NCI-H2227 treated with DMSO at 0.1 percent for 48 hours (cell line): Measurements from ENCODE around the gene PJA1.
A peak's percentile ranks its signal among the peaks of the same experiment; 100 is the strongest.

Experiments
- DNase-seq: peaks from one replicate; lab custom pipeline; 2025; lab: John Stamatoyannopoulos, UW

PJA1 gene

DNA sequence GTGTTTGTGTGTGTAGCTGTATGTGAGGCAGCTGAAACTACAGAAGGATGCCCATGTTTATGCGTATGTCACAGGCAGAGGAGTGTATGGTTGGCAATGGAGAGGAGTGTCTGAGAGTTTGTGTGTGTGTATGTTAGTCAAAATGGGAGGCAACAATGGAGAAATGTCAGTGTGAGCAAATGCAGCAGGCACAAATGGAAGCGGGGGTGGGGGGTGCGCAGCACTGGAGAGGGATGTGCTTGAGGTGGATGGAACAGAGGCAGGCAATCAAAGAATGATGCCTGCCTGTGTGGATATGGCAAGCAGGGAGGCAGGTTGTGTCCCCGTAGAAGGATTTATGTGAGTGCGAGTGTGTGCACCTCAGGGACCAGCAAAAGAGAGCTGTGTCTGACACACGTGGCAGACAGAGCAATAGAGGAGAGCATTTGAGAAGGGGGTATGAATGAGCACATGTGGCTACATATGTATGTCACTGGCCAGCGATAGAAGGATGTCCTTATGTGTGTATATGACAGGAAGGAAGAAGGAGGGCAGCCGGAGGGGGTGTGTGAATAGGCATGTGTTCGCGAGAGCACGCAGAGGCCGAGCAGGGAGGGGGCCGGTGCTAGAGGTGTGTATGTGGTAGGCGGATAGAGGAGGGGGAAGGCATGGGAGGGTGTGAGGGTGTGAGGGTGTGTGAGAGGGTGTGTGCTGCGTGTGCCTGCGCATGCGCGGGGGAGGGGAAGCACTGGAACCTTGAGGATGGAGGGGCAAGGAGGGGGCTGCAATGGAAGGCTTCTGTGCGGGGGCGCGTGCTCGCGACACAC lies 1.1 kb downstream of the PJA1 start:
- peak; percentile 63 for DNase-seq

DNA sequence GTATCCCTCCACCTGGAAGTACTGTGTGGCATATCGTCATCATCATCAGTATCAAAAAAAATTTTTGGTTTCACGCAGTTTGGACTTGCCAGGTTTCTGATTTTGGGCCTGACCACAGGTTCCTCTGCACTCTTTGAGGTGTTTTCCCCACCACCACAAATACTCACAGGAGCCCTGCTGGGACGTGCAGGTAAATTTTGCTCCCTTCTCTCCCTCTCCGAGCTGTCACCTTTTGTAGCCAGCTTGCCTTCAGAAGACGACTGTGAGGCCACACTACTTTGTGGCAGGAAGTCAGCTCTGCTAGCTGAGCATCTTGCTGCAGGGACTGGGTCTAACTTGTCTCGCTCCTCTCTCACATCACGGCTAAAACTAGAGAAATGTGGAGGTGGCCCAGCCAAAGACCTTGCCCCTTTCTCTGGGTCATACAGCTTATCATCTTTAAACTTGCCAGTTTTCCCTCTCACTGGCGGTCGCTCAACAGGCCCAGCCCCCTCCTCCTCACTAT lies 2.8 kb downstream of the PJA1 start:
- no peak for DNase-seq

DNA sequence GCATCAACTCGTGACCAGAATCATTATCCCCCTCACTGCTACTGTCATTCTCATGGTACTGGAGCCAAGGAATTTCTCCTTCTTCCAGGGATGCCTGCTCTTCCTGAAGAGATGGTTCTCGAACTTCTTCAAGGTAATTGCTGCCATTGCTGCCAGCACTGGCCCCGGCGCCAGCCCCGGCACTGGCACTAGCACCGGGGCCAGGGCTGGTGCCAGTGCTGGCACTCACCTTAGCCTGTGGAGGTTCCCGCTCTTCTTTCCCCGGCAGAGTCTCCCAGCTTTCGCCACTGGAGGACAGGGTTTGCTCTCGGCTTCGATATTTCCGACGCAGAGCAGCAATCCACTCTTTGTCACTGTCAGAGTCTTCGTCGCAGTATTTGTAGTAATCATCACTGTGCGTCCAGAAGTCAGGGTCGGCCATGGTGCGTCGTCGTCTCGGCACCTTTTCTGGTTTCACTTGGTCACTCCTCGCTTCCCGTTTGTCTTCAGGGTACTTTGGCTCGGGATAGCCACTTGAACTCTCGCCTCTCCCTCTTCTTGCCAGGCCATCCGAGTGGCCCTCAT lies 3.4 kb downstream of the PJA1 start:
- no peak for DNase-seq

DNA sequence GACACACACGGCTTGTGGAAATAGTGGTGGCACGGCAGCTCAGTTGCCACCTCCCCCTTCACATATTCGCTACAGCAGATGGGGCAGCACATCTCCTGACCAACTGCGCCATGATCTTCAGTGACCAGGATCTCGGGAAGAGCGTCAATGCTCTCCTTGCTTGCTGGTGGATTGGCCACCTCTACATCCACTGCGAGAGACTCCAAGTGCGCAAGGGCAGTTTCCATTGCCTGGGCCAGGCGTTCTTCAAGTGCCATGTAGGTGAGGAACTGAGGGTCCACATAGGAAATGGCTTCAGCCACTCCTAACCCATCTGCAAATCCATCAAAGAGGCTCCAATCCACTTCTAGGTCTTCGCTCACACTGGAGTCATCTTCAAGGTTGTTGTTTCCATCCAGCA lies 3.9 kb downstream of the PJA1 start:
- DNase-seq = no peak

DNA sequence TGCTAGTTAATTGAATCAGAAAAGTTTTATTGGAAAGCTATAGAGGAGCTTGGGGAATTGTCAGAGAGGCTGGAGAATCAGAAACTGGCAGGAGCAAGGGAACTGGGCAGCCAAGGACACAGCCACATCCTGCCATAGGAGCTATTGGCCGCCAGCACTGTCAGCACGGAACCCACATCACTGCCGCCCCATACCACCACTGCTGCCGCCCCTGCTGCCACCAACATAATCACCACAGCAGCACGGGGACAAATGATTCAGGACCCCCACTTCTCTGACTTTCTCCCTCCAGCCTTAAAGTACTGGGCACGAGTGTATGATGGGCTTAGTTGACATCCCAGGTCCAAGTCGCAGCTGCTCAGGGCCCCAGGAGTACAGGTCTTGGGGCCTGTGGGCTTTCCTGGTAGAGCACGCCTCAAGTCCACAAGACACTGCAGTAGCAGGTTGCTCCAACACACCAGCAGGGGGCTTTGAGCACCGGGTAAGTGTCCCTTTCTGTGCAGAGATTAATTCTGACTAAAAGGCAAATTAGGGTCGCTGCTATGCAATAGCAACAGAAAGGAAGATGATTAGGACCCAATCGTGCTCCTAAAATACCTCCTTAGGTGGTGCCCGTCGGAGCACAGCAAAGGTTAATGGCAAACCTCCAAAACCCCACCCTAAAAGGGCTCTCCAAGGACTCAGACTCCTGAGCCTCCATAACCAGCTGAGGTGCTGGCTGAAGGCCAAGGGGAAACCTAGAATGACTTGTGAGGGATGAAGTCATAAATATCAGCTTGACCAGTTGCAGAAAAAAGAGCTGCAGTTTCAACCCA lies 6.9 kb downstream of the PJA1 start:
- peak; percentile 83 for DNase-seq

DNA sequence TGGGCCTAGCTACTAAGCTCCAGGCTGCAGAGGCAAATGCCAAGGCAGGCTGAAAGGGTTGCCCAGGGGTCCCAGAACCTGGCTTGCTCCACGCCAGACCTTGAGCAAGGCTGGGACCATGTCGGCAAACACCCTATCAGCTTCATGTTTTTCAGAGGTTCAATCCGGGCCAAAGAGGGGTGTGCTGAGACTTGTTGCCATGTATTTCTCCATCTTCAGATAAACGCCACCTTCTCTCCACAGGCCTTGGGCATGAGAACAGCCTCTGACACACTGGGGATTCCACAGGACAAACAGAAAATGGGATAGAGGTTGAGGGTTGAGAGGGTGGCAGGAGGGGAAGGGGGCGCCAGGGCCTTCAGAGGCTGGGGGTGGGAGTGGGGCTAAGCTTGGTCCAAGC lies 8.6 kb downstream of the PJA1 start:
- DNase-seq = no peak

DNA sequence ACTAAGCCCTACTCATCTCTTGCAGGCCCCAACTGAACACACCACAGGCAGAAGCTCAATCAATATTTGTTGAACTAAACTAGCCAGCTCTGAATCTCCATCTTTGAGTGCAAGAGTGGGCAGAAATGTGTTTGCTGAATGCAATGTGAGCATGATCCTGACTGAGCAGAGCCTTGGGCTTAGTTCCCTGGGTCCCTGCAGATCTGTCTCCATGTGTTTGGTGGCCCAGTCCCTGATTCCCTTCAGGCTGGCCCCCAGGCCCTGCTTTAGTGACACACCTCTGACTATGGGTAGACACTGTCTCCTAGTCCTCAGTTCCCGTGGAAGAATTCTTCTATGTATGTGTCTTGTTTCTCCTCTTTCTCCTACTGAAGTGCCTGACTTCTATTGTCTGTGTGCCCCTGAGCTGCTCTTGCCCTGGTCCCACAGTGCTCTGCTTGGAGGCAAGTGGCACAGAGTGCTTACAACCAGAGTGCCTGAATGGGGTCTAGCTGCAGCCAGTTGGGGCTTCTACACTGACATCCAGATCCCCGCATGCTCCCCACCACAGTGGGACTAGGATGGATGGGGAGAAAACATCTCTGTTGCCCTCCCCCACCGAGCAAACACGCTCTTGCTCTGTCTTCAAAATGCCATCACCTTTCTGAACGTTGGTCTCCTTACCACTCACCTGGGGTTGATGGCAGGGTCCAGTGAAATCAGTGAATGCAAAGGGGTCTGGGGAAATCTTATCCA lies 9.3 kb downstream of the PJA1 start:
- DNase-seq = no peak

DNA sequence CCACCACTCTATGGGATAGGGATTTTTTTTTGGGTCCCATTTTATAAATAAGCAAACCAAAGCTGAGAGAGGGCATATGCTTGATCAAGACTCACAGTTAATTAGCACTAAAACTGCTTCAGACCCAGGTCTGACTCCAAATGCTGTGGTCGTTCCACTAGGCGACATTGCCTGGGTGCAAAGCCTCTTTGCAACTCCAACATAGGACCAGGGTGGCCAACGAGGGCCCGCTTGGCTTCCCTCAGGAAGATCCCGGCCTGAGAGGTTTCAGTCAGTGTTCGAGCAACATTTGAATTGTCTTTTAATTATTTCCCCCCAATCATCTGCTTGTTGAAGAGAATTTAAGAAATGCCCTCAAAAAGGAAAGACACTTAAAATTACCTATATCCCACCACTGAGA lies 11.2 kb downstream of the PJA1 start:
- DNase-seq = no peak

DNA sequence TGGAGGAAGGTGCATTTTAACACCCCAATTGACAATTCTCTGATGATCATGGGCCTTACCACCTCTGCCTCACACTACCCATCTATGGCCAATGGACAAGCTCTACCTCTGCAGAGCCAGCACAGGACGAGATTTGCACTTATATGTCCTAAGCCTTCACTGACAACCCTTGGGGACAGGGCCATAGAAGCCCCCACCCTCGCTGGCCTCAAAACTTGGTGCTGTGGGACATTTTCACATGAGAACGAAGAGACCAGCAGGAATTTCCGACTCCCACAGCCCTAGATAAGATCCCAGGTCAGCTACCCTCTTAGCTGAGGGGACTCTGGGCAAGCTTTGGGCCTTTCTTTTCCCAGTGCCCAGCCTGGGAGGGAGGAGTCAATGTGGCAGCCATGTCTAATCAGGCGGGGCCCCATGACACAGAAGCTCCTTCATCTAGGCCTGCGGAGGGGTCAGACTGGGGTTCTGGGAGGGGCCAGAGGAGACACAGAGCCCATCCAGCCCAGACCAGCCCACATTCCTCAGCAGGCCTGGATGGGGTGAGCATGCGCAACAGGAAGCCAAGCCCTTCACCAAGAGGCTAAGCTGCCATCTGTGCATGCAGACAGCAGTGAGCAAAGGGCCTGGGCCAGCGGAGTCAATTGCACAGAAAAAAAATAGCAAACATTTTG lies 12.1 kb downstream of the PJA1 start:
- DNase-seq = no peak

DNA sequence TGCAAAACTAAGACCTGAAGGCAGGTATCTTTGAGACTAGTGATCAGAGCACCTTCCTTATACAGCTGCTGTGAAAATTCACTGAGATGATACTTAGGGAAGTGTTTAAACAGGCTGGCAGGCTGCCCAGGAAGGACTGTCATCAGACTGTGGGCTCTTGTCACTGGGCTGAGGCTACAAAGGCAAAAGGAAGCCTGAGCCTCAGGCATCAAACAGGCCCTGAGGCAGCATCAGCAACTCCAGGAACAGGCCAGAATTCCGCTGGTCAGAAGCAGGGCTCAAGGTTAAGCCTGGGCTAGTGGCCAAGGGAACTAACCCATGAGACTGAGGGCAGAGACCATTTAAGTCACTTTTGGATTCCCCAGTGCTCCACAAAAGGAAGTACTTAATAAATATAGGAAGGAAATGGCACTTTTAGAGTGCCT lies 12.8 kb downstream of the PJA1 start:
- DNase-seq = no peak

DNA sequence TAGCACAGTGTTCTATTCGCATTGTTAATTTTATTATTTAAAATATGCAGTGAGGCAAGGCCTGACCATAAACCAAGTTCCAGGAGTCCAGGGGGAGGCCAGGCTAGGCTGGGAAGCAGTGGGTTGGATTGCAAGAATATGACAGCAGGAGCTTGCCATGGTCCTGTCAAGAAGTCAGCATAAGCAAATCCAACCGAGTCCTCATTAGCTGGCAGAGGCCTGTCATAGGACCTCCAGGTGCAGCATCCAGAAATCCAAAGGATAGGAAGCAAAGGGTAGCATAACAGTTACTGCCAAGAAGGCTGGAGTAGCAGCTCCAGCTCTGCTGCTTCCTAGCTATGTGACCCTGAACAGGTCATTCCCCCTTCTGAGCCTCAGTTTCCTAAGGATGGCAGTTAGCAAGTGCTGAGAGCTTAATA lies 13.4 kb downstream of the PJA1 start:
- no peak for DNase-seq

DNA sequence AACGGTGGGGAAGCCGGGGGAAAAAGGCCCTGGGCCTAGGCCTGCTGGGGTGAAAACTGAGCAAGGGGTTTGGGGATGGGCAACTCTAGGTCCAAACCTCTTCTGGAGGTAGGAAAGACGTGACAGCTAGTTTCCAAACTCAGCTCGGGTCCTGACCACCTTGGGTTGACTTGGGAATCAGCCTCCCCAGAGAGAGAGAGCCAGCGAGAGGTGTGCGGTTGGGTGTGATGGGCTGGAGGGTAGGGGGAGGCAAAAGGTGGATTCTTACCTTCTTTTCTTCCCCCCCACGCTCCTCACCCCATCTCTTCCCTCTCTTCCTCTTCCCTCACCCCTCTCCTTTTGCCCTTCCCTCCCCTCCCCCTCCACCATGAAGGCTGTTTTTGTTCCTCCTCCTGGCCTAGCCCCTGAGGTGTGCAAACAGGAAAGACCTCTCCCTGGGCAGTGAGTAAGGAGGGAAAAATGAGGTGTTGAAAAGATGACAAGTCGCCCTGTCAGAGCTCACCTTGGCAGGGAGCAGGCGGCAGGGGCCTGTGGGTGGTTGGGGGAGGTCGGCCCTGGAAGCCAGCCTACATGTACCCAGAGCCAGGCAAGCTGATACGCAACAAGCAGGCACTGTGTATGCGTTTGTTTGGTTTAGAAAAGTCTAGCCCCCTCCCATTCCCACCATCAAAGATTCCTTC lies 14.8 kb downstream of the PJA1 start:
- no peak for DNase-seq

DNA sequence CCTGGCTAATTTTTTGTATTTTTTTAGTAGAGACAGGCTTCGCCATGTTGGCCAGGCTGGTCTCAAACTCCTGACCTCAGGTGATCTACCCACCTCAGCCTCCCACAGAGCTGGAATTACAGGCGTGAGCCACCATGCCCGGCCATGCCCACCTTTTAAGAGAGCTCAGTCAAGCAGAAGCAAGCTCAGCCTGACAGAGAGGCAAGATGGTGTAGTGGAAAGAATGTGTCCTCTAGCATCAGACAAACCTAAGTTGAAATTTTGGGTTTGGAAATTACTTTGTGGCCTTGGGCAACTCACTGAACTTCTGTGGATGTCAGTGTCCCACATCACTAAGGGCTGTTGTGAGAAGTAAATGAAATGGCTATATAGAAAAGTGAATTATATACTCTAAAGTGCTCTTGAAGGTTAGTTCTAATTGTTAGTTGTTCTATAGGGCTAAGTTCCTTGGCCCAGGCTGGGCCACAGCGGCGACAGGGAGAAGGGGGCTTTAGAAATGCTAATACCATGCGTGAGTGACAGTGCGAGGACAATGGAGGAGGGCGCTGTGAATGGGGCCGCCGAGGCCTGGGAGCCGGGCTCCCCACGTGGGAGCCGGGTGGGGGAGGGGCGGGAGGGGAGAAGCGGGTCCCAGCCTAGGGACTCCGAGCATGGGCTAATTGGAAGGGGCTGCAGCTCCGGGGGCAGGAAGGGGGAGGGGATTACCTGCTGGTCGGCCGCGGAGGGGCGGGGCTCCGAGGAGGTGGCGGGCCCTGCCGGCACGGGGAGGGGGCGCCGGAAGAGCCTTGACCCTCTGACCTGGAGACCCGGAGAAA lies 15.6 kb downstream of the PJA1 start:
- DNase-seq = no peak

DNA sequence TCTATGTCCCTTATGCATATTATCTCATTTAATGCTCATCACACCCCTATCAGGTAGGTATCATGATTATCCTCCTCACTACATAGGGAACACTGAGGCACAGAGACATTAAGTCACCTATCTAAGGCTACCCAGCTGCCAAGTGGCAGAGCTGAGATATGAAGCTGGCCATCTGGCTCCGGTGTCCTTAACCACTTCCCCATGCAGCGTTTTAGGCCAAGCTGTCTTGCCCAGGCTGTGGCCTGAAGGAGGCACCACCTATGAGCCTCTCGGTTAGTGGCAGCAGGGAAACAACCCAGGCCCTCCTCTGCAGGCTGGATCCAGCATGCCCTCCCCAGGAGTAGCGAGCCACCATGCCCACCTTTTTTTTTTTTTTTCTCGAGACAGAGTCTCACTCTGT lies 16.3 kb downstream of the PJA1 start:
- no peak for DNase-seq

DNA sequence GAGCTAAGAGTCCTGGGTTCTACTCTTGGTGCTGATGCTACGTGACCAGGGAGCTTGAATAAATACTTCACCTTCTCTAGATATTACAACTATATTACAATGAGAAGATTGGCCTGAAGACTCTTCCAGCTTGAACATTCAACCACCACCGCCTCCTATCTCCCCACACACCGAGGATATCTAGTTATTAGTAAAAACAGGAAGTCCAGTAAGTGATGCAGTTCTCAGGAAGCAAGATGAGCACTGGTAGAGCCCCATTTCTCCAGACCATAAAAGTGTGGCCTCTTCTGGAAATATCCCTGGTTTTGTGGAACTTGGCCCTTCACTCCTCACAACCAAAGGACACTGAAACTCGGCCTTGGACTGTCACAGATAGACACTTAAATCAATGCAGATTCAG lies 18.5 kb downstream of the PJA1 start:
- no peak for DNase-seq

DNA sequence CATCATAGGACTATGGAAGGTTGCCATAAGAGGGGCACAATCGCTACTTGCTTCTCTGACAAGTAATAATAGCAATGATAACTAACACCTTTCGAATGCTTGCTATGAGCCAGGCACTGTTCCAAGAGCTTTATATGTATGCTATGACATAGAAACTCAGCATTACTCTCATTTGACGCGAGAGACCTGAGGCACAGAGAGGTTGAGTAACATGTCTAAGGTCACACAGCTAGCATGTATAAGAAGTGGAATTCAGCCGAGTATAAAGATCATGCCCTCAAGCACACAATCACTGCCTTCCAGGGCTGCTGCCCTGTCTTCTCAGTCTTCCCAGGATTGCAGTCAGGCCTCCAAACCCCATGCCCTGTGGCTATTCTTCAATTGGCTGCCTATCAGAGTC lies 19.5 kb downstream of the PJA1 start:
- DNase-seq = no peak

DNA sequence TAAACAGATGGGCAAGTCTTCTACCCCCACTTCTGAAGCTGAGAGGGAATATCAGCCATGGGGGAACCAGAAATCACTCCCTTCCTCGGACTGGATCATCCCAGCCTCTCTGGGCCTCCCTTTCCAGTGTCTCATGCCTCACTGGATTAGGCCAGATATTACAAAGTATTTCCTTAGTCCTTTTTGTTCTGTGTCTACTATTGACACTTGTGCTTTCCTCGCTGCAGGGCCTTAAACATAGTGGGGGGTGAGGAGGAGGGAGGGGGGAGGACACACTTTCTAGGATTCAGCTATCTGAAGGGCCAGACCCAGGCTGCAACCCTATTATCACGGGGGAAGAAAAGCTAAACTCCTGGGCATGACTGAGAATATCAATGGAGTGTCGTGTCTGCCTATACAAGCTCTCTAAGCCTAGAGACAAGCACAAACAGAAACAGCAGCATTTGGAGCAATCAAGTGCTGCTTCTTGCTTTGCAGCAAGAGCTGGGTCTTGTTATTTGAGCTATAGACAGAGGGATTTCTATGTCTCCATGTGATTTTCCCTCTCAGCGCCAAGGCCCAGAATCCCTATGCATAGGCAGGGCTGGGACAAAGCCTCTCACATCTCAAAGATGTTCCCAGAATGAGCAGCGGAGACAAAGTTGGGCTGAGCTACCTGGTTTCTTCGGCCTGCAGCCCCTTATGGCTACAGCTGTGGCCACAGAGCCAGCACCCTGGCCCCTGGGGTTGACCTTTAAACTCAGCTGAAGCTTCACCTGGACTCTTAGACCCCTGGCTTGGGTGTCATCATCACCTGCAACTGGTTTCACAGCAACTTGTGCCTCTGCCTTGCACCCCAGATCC lies 20.2 kb downstream of the PJA1 start:
- DNase-seq = peak; percentile 45

DNA sequence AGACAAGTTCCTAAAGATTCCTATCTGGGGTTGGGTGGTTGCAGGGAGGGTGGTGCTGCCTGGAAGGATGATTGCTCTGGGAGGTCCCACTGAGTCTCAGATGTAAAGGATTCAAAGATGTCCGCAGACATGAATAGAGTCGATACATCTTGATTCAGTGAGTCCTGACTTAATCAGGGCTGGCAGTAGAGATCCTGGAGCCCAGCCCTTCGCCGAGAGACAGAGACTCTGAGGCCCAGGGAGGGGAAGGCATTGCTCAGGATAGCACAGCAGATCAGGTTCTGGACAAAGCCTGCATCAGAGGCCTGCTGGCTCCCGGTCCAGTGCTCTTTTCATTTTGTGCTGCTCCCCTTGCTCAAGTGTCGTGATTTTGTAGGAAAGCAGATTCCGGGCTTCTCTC lies 21.7 kb downstream of the PJA1 start:
- no peak for DNase-seq

DNA sequence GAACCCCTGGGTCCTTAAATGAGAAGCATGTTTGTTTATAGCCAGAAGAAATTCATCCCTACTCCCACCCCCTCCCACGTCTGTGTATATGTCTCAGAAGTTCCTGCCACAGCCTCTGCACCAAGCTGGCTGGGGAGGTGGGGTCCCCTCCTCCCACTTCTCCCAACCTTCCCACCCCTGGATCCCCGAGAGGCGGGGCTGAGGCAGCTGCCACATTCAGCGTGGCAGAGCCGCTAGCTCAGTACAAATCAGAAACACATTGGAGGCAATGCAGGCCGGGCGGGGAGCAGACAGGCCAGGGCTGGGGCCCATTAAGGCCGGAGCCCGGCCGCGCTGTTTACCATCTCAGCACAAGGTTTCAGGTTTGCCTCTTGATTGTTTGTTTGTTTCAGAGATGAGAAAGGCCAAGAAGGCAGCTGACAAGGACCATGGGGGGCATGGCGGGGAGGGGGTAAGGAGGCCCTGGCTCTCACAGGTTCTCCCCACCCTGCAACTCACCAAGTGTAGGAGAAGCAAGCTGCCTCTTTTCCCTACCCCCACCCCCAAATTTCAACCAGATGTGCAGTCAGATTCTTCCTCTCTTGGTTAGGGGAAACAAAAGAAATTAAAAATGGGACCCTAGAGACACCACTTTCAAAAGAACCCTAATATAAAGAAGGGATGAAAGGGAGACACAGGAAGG lies 22.3 kb downstream of the PJA1 start:
- DNase-seq = no peak
